ENCODE data around the gene ARHGEF7.

DNA sequence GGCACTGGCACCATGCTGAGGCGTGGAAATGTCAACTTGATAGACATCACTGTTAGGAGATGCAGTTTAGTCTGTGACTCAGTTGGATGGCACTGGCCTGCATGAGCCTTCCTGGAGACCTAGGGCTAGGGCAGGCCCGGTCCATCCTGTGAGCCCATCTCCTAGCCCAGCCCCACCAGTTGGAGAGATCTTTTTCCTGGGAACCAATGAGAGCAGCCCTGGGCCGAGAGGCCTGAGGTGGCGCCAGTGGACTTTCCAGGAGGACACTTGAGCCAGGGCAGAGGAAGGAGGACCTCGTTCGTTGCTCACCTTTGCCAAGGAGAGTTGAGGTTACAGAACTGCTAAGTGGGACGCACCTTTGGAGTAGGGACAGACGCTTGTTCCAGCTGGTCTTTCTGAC lies 104.8 kb downstream of the ARHGEF7 start:
- TF ChIP-seq POLR2AphosphoS5 (IDR thresholded peaks at IDR 0.05; ENCODE audit: low read depth, low read length) (no peak), POLR2A (IDR thresholded peaks at IDR 0.05; ENCODE audit: low read depth, low read length) (no peak)
